OCI-LY1 (cell line): ENCODE results near the gene TOR1B.

Experiments
- H2AFZ ChIP-seq: fragments of 200-600 bp; sonication (generic), shearing (Covaris generic); 2 replicates; pipeline ENCODE4 v1.6.0; 2014; ENCODE audit warnings: antibody characterized with exemption, mild to moderate bottlenecking, low read length
- H3F3A ChIP-seq: fragments of 200-600 bp; sonication (generic), shearing (Covaris generic); 2 replicates; pipeline ENCODE4 v1.6.0; 2014; ENCODE audit warnings: mild to moderate bottlenecking, antibody characterized with exemption, low read length, moderate library complexity; ENCODE audit not compliant: insufficient read depth
- H3K27ac ChIP-seq: fragments of 200-600 bp; sonication (generic); 2 replicates; pipeline ENCODE4 v1.5.1; 2014; ENCODE audit warnings: low read length, mixed run types, mild to moderate bottlenecking, low read depth; ENCODE audit not compliant: poor library complexity, severe bottlenecking
- H3K27me3 ChIP-seq: fragments of 200-600 bp; sonication (generic); 2 replicates; pipeline ENCODE4 v1.6.0; 2014; ENCODE audit warnings: antibody characterized with exemption, mild to moderate bottlenecking, low read length, moderate library complexity; ENCODE audit not compliant: insufficient read depth
- H3K36me3 ChIP-seq: fragments of 200-600 bp; sonication (generic); 2 replicates; pipeline ENCODE4 v1.6.1; 2014; ENCODE audit warnings: mild to moderate bottlenecking, antibody characterized with exemption, low read length, moderate library complexity, mixed read lengths; ENCODE audit not compliant: insufficient read depth
- H3K4me1 ChIP-seq: fragments of 200-600 bp; sonication (generic); 2 replicates; pipeline ENCODE4 v1.5.1; 2014; ENCODE audit warnings: mild to moderate bottlenecking, low read length, moderate library complexity; ENCODE audit not compliant: insufficient read depth, severe bottlenecking
- H3K4me2 ChIP-seq: fragments of 200-600 bp; sonication (generic), shearing (Covaris generic); 2 replicates; pipeline ENCODE4 v1.6.1; 2014; ENCODE audit warnings: low read length
- H3K4me3 ChIP-seq: fragments of 200-600 bp; sonication (generic); 2 replicates; pipeline ENCODE4 v1.5.1; 2014; ENCODE audit warnings: low read length, low read depth, mild to moderate bottlenecking, mixed read lengths; ENCODE audit not compliant: poor library complexity, severe bottlenecking
- H3K79me2 ChIP-seq: fragments of 200-600 bp; shearing (Covaris generic); 2 replicates; pipeline ENCODE4 v1.6.1; 2016; ENCODE audit warnings: mixed run types, low read length, mixed read lengths; ENCODE audit not compliant: insufficient read depth
- H3K9ac ChIP-seq: fragments of 200-600 bp; sonication (generic), shearing (Covaris generic); 2 replicates; pipeline ENCODE4 v1.6.1; 2014; ENCODE audit warnings: mild to moderate bottlenecking, low read length, mixed read lengths
- H3K9me2 ChIP-seq: fragments of 200-600 bp; sonication (generic), shearing (Covaris generic); 2 replicates; pipeline ENCODE4 v1.6.1; 2014; ENCODE audit warnings: low read depth, mild to moderate bottlenecking, low read length, mixed read lengths
- H3K9me3 ChIP-seq: fragments of 200-600 bp; shearing (Covaris generic); 2 replicates; pipeline ENCODE4 v1.6.1; 2014; ENCODE audit warnings: low read length, mixed read lengths
- H4K20me1 ChIP-seq: fragments of 200-600 bp; sonication (generic), shearing (Covaris generic); 2 replicates; pipeline ENCODE4 v1.6.0; 2016; ENCODE audit warnings: mild to moderate bottlenecking, low read length; ENCODE audit not compliant: insufficient read depth
- CTCF ChIP-seq: fragments of 200-600 bp; sonication (generic), shearing (Covaris generic); IDR thresholded peaks from 2 replicates; pipeline ENCODE4 v1.5.1; 2017; ENCODE audit warnings: mild to moderate bottlenecking, antibody characterized with exemption, low read length, moderate library complexity, mixed read lengths
- EZH2 ChIP-seq: fragments of 200-600 bp; sonication (generic), shearing (Covaris generic); IDR thresholded peaks from 2 replicates; pipeline ENCODE4 v1.8.0; 2017; ENCODE audit warnings: borderline replicate concordance, mixed run types, mild to moderate bottlenecking, antibody characterized with exemption, low read length, moderate library complexity, mixed read lengths

The TOR1B gene

GRCh38 chr9:129853614-129854013, 50.6 kb downstream of the TOR1B start:
- Histone ChIP-seq H2AFZ (no peak overlapping the region), H3K9ac (no peak overlapping the region), H3K4me2 (no peak overlapping the region), H3K27ac (no peak overlapping the region), H3K36me3 (peaks cover 21% of the 10 kb centered on the region; the same call in 1 of the 2 replicates), H4K20me1 (no peaks in the 10 kb centered on the region), H3K9me2 (no peaks in the 10 kb centered on the region), H3K9me3 (no peaks in the 10 kb centered on the region), H3K79me2 (no peaks in the 10 kb centered on the region), H3F3A (no peaks in the 10 kb centered on the region), H3K4me3 (no peak overlapping the region), H3K27me3 (no peaks in the 10 kb centered on the region), H3K4me1 (peaks cover 7% of the 10 kb centered on the region)
- TF ChIP-seq EZH2 (no peak), CTCF (no peak)

DNA sequence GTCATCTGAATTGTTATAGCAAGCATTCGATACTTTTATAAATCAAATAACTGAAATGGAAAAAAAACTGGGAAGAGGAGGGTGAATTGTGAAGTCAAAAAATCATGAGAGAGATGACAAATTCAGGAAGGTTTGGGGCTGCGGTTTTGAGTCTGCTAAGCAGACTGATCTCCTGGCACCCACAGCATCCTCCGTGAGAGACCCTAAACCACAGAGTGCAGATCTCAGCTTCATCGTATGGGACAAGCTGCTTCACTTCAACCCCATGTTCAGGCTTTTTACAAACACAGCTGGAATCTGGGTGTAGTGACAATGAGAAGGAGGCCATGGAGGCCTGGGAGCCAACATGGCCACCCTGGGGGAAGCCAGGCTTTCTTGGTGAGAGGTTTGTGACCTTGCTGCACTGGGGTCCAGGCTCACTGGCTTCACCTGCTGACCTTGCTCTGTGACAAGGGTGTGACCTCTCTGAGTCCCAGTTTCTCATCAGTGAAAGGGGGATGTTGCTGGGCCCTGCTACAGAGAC, 51.7 kb downstream of the TOR1B start:
- H4K20me1 ChIP-seq = no peaks in the 10 kb centered on the region

GRCh38 chr9:129857207-129857606, 54.2 kb downstream of the TOR1B start:
- no peaks in the 10 kb centered on the region for H3K9me3 ChIP-seq
- H3K9me2 ChIP-seq = no peaks in the 10 kb centered on the region
- no peak overlapping the region for H2AFZ ChIP-seq
- no peak overlapping the region for H3K4me3 ChIP-seq
- no peak overlapping the region for H3K9ac ChIP-seq
- no peaks in the 10 kb centered on the region for H3K4me1 ChIP-seq
- no peaks in the 10 kb centered on the region for H3F3A ChIP-seq
- H3K79me2 ChIP-seq = no peaks in the 10 kb centered on the region
- no peak overlapping the region for H3K4me2 ChIP-seq
- TF ChIP-seq EZH2 = no peak
- no peak for TF ChIP-seq CTCF
- H3K36me3 ChIP-seq = peaks cover 27% of the 10 kb centered on the region; the same call in 1 of the 2 replicates
- no peaks in the 10 kb centered on the region for H3K27me3 ChIP-seq
- H3K27ac ChIP-seq = no peak overlapping the region
- no peaks in the 10 kb centered on the region for H4K20me1 ChIP-seq

More for the DNA sequence above, 51.7 kb downstream of the TOR1B start:
- H3K36me3 ChIP-seq = peaks cover 21% of the 10 kb centered on the region; the same call in 1 of the 2 replicates
- no peak overlapping the region for H3K4me2 ChIP-seq
- H3K9me2 ChIP-seq = no peaks in the 10 kb centered on the region
- no peak overlapping the region for H3K9ac ChIP-seq
- peaks cover 7% of the 10 kb centered on the region for H3K4me1 ChIP-seq
- TF ChIP-seq EZH2 (no peak), CTCF (no peak)
- H2AFZ ChIP-seq = no peak overlapping the region
- H3K4me3 ChIP-seq = no peak overlapping the region
- H3K27ac ChIP-seq = no peak overlapping the region
- no peaks in the 10 kb centered on the region for H3F3A ChIP-seq
- H3K27me3 ChIP-seq = no peaks in the 10 kb centered on the region
- no peaks in the 10 kb centered on the region for H3K79me2 ChIP-seq
- H3K9me3 ChIP-seq = no peaks in the 10 kb centered on the region
